Endothelial cell of umbilical vein (primary cell): ENCODE measurements around the gene ADRM1. TPM values are rescaled to one million over a fixed set of nuclear protein-coding genes. Genes with fewer than 3 reads are reported as not detected.

Experiments
- BruUV-seq: library from RNA; stranded (reverse); fragments of 400-500 nt; replicated peaks from 2 replicates; lab custom pipeline; 2021; lab: Mats Ljungman, UMichigan
- CTCF ChIA-PET: fragments of 300-600, 350-600 bp; sonication (Branson Sonifier 250); formaldehyde crosslinking; loops from one replicate; lab custom pipeline; 2021; ENCODE audit warnings: antibody characterized with exemption, inconsistent platforms; lab: Charles Lee
- POLR2A ChIA-PET: fragments of 300-600, 350-600 bp; sonication (Branson Sonifier 250); formaldehyde crosslinking; loops from one replicate; lab custom pipeline; 2021; ENCODE audit warnings: antibody characterized with exemption, inconsistent platforms; lab: Charles Lee
- DNase-seq: peaks from one replicate; pipeline ENCODE4 v3.0.0-alpha.2; 2011; ENCODE audit warnings: low read depth, low spot score
- FAIRE-seq: peaks from 2 replicates; lab custom pipeline; 2011; peaks lifted over from hg19 to GRCh38; lab: Jason Lieb, UNC
- H2AFZ ChIP-seq: 2 replicates; pipeline ENCODE4 v1.6.0; 2012; ENCODE audit warnings: low read depth, low read length, control low read depth, inconsistent platforms
- H3K27ac ChIP-seq: 2 replicates; pipeline ENCODE4 v1.5.1; 2011; ENCODE audit warnings: low read depth, mild to moderate bottlenecking, control low read depth, low read length, moderate library complexity; ENCODE audit not compliant: insufficient read depth
- H3K27me3 ChIP-seq, 2 experiments: 2 replicates each; pipeline versions ENCODE4 v1.6.0 to v1.6.1; 2011; ENCODE audit warnings: low read length in 2 of 2, mixed read lengths in 1 of 2; ENCODE audit not compliant: control insufficient read depth in 2 of 2, insufficient read depth in 2 of 2
- H3K36me3 ChIP-seq, 2 experiments: 2 replicates in 1 of 2; 3 replicates in 1 of 2; pipeline ENCODE4 v1.5.1; 2011; ENCODE audit warnings: low read length in 2 of 2, mild to moderate bottlenecking in 1 of 2, moderate library complexity in 1 of 2; ENCODE audit not compliant: control insufficient read depth in 2 of 2, insufficient read depth in 2 of 2; ENCODE audit errors: extremely low read depth in 1 of 2
- H3K4me1 ChIP-seq: 3 replicates; pipeline ENCODE4 v1.5.1; 2011; ENCODE audit warnings: mild to moderate bottlenecking, low read length; ENCODE audit not compliant: control insufficient read depth, insufficient read depth; ENCODE audit errors: extremely low read depth
- H3K4me2 ChIP-seq: 2 replicates; pipeline ENCODE4 v1.6.1; 2011; ENCODE audit warnings: low read length, control low read depth, mixed read lengths; ENCODE audit not compliant: insufficient read depth
- H3K4me3 ChIP-seq, 3 experiments: fragments of 200-600 bp in 1 of 3; sonication (generic), shearing (Covaris generic) in 1 of 3; replicated peaks in 1 of 3; 2 replicates each; pipeline ENCODE4 v1.5.1; 2011 to 2016; ENCODE audit warnings: control low read depth in 3 of 3, low read length in 3 of 3, mild to moderate bottlenecking in 2 of 3, inconsistent platforms in 1 of 3, low read depth in 1 of 3, moderate library complexity in 1 of 3; ENCODE audit not compliant: insufficient read depth in 1 of 3
- H3K79me2 ChIP-seq: 2 replicates; pipeline ENCODE4 v1.6.0; 2012; ENCODE audit warnings: low read length, inconsistent platforms; ENCODE audit not compliant: control insufficient read depth, insufficient read depth
- H3K9ac ChIP-seq: replicated peaks from 2 replicates; pipeline ENCODE3; 2011; ENCODE audit warnings: low read length, control low read depth; ENCODE audit not compliant: insufficient read depth; ENCODE audit errors: extremely low read depth
- H3K9me1 ChIP-seq: replicated peaks from 3 replicates; pipeline ENCODE4 v1.6.0; 2011; ENCODE audit warnings: mild to moderate bottlenecking, low read length; ENCODE audit not compliant: control insufficient read depth, insufficient read depth; ENCODE audit errors: extremely low read depth
- H3K9me3 ChIP-seq: replicated peaks from 2 replicates; pipeline ENCODE4 v1.5.1; 2012; ENCODE audit warnings: low read length, inconsistent platforms; ENCODE audit not compliant: control insufficient read depth, insufficient read depth
- H4K20me1 ChIP-seq: replicated peaks from 2 replicates; pipeline ENCODE3; 2011; ENCODE audit warnings: mild to moderate bottlenecking, low read length; ENCODE audit not compliant: control insufficient read depth, insufficient read depth; ENCODE audit errors: extremely low read depth
- CTCF ChIP-seq, 2 donors: IDR thresholded peaks; 1 replicate in 1 of 2; 2 replicates in 1 of 2; pipeline ENCODE4 v1.5.1; 2011; ENCODE audit warnings: low read length in 2 of 2, mild to moderate bottlenecking in 2 of 2, moderate library complexity in 2 of 2, control low read depth in 1 of 2, inconsistent platforms in 1 of 2, low read depth in 1 of 2; ENCODE audit not compliant: insufficient read depth in 1 of 2; ENCODE audit errors: extremely low read depth in 1 of 2
- EZH2 ChIP-seq: IDR thresholded peaks from 2 replicates; pipeline ENCODE4 v1.6.1; 2012; ENCODE audit warnings: borderline replicate concordance, low read depth, mild to moderate bottlenecking, moderate library complexity, low read length, inconsistent platforms; ENCODE audit not compliant: severe bottlenecking
- FOS ChIP-seq: IDR thresholded peaks from 2 replicates; pipeline ENCODE4 v1.6.1; 2011; ENCODE audit warnings: mild to moderate bottlenecking, low read length, moderate library complexity, borderline replicate concordance; ENCODE audit not compliant: insufficient read depth
- JUN ChIP-seq: IDR thresholded peaks from 2 replicates; pipeline ENCODE4 v1.6.1; 2011; ENCODE audit warnings: borderline replicate concordance, low read depth; ENCODE audit not compliant: insufficient read length, insufficient read depth
- MAX ChIP-seq: IDR thresholded peaks from 2 replicates; pipeline ENCODE4 v1.6.1; 2011; ENCODE audit not compliant: insufficient read depth, insufficient read length
- MYC ChIP-seq: IDR thresholded peaks from one replicate; pipeline ENCODE4 v1.6.1; 2011; ENCODE audit warnings: mild to moderate bottlenecking, low read depth, low read length
- POLR2A ChIP-seq: IDR thresholded peaks from 2 replicates; pipeline ENCODE4 v1.6.1; 2012; ENCODE audit warnings: low read depth, mild to moderate bottlenecking, control low read depth, low read length
- POLR2AphosphoS5 ChIP-seq: IDR thresholded peaks from 2 replicates; pipeline ENCODE4 v1.6.1; 2012; ENCODE audit warnings: low read depth, mild to moderate bottlenecking, control low read depth, low read length, moderate library complexity; ENCODE audit not compliant: insufficient read depth
- dilution Hi-C: fragments of 300-500 bp; cut with MboI; formaldehyde crosslinking; loops from one replicate; pipeline ENCODE4 v1.15.0; 2019; ENCODE audit warnings: low sequenced_read_pairs; ENCODE audit not compliant: extremely low pct_ligation_motif_present
- intact Hi-C: fragments of 100-400 bp; cut with micrococcal nuclease; formaldehyde crosslinking; loops from one replicate; pipeline ENCODE4 v1.10.0; 2022
- polyA plus RNA-seq, 4 experiments: library from polyadenylated mRNA; depleted of rRNA in 3 of 4; stranded (reverse) in 3 of 4; unstranded in 1 of 4; fragments of >200 nt; gene quantifications; 2 replicates each; pipeline versions ENCODE4 v1.2.1 to v1.2.3, GENCODE V29; 2011 to 2012; ENCODE audit warnings: missing spikeins in 1 of 4
- total RNA-seq: library from RNA; stranded (reverse); gene quantifications from 2 replicates; pipeline ENCODE4 v1.2.3, GENCODE V29; 2021

ADRM1 gene
- total and polyA plus RNA-seq, 2 donors (not counting 3 experiments of a cell fraction or from before 2014, with no cell fraction given) = 154 to 179 TPM

- Histone ChIP-seq H3K27me3 (no peaks in the 10 kb centered on the region), H3K79me2 (no peaks in the 10 kb centered on the region), H3K27ac (no peak overlapping the region), H3K4me2 (no peak overlapping the region), H4K20me1 (no peaks in the 10 kb centered on the region), H3K36me3 (peaks cover 2 to 16% of the 10 kb centered on the region in 2 experiments), H2AFZ (no peak overlapping the region), H3K4me1 (peaks cover 5% of the 10 kb centered on the region), H3K9me1 (no peaks in the 10 kb centered on the region), H3K9me3 (no peaks in the 10 kb centered on the region), H3K4me3 (no peak overlapping the region), H3K9ac (no peak overlapping the region)
- dilution Hi-C loops (no loop called here), intact Hi-C loops (no loop called here)
- no peak for DNase-seq
- no peak for FAIRE-seq
- POLR2A ChIA-PET = no interaction called here
- TF ChIP-seq EZH2 = no peak
- TF ChIP-seq POLR2AphosphoS5 = no peak
- TF ChIP-seq CTCF (IDR thresholded peaks at IDR 0.05; ENCODE audit: extremely low read depth in 1 of 2, insufficient read depth in 1 of 2, low read depth in 1 of 2, low read length in 2 of 2) = no peak
- TF ChIP-seq FOS = no peak
- TF ChIP-seq POLR2A = no peak
- TF ChIP-seq MAX = no peak
- TF ChIP-seq MYC = no peak
- TF ChIP-seq JUN = no peak
- no TSS peak for BruUV-seq
- CTCF ChIA-PET = no interaction called here
Observed at GRCh38 chr20:62291251-62292066, 11.3 kb upstream of the ADRM1 start.
